CD14-positive monocyte (primary cell): Measurements from ENCODE around the gene ARMC9. TPM values are rescaled to one million over a fixed set of nuclear protein-coding genes. Genes with fewer than 3 reads are reported as not detected.

Source experiments
- DNase-seq, 3 donors: peaks; one replicate each; pipeline ENCODE4 v3.0.0-alpha.2; 2011 to 2022
- H2AFZ ChIP-seq: 2 replicates; pipeline ENCODE4 v1.6.0; 2012; ENCODE audit warnings: mild to moderate bottlenecking, low read depth, low read length, inconsistent platforms; ENCODE audit not compliant: insufficient read depth, poor library complexity, severe bottlenecking
- H3K27ac ChIP-seq, 2 donors: 1 replicate in 1 of 2; 2 replicates in 1 of 2; pipeline ENCODE4 v1.5.1; 2012 to 2013; ENCODE audit warnings: low read length in 2 of 2, control low read depth in 1 of 2, inconsistent platforms in 1 of 2, low read depth in 1 of 2, mild to moderate bottlenecking in 1 of 2
- H3K27me3 ChIP-seq, 2 donors: one replicate each; pipeline versions ENCODE4 v1.6.0 to v1.6.1; 2011 to 2013; ENCODE audit warnings: low read length in 2 of 2; ENCODE audit not compliant: control insufficient read depth in 2 of 2, insufficient read depth in 2 of 2
- H3K36me3 ChIP-seq, 2 donors: replicated peaks in 1 of 2; 1 replicate in 1 of 2; 2 replicates in 1 of 2; pipeline versions ENCODE4 v1.5.1 to v1.6.1; 2012 to 2013; ENCODE audit warnings: low read length in 2 of 2, control low read depth in 1 of 2, inconsistent platforms in 1 of 2, mild to moderate bottlenecking in 1 of 2; ENCODE audit not compliant: insufficient read depth in 2 of 2, control insufficient read depth in 1 of 2
- H3K4me1 ChIP-seq, 2 donors: 1 replicate in 1 of 2; 2 replicates in 1 of 2; pipeline versions ENCODE4 v1.5.1 to v1.6.1; 2012 to 2013; ENCODE audit warnings: low read length in 2 of 2, control low read depth in 1 of 2, inconsistent platforms in 1 of 2, mild to moderate bottlenecking in 1 of 2, moderate library complexity in 1 of 2; ENCODE audit not compliant: insufficient read depth in 2 of 2, control insufficient read depth in 1 of 2
- H3K4me2 ChIP-seq: replicated peaks from 2 replicates; pipeline ENCODE3; 2012; ENCODE audit warnings: low read length, moderate library complexity, mild to moderate bottlenecking; ENCODE audit not compliant: poor library complexity, severe bottlenecking; ENCODE audit errors: extremely low read depth
- H3K4me3 ChIP-seq, 3 experiments: fragments of 200-600 bp in 1 of 3; sonication (generic) in 1 of 3; replicated peaks in 1 of 3; 1 replicate in 2 of 3; 2 replicates in 1 of 3; pipeline ENCODE4 v1.5.1; 2011 to 2013; ENCODE audit warnings: low read length in 3 of 3, mild to moderate bottlenecking in 3 of 3, control low read depth in 2 of 3, low read depth in 2 of 3, inconsistent platforms in 1 of 3, moderate library complexity in 1 of 3
- H3K79me2 ChIP-seq: 2 replicates; pipeline ENCODE4 v1.6.0; 2012; ENCODE audit warnings: mild to moderate bottlenecking, control low read depth, inconsistent platforms, low read length, moderate library complexity; ENCODE audit not compliant: insufficient read depth
- H3K9ac ChIP-seq: 2 replicates; pipeline ENCODE4 v1.6.0; 2017; ENCODE audit warnings: low read length, mild to moderate bottlenecking; ENCODE audit not compliant: insufficient read depth, poor library complexity, severe bottlenecking
- H3K9me3 ChIP-seq, 2 donors: replicated peaks in 1 of 2; 1 replicate in 1 of 2; 2 replicates in 1 of 2; pipeline versions ENCODE4 v1.5.1 to v1.6.1; 2012 to 2013; ENCODE audit warnings: low read length in 2 of 2, control low read depth in 1 of 2; ENCODE audit not compliant: control insufficient read depth in 1 of 2, insufficient read depth in 1 of 2
- H4K20me1 ChIP-seq: 2 replicates; pipeline ENCODE4 v1.6.0; 2012; ENCODE audit warnings: mild to moderate bottlenecking, low read length, control low read depth, moderate library complexity; ENCODE audit not compliant: insufficient read depth
- H3K27ac Mint-ChIP-seq, 7 donors: one replicate each; pipeline ENCODE4 v1.8.0; 2020; ENCODE audit warnings: mild to moderate bottlenecking in 7 of 7, mixed read lengths in 7 of 7, moderate library complexity in 6 of 7, inconsistent platforms in 2 of 7
- H3K27me3 Mint-ChIP-seq, 3 donors: one replicate each; pipeline ENCODE4 v1.8.0; 2021 to 2022; ENCODE audit warnings: low read depth in 3 of 3, mild to moderate bottlenecking in 3 of 3, mixed read lengths in 3 of 3, moderate library complexity in 3 of 3, inconsistent platforms in 1 of 3
- H3K36me3 Mint-ChIP-seq, 2 donors: one replicate each; pipeline ENCODE4 v1.8.0; 2020; ENCODE audit warnings: mixed read lengths in 2 of 2, inconsistent platforms in 1 of 2, mild to moderate bottlenecking in 1 of 2
- H3K4me1 Mint-ChIP-seq: one replicate; pipeline ENCODE4 v1.8.0; 2020; ENCODE audit warnings: mild to moderate bottlenecking, mixed read lengths
- H3K4me3 Mint-ChIP-seq, 2 donors: one replicate each; pipeline ENCODE4 v1.8.0; 2020; ENCODE audit warnings: mild to moderate bottlenecking in 2 of 2, mixed read lengths in 2 of 2, moderate library complexity in 1 of 2
- H3K9me3 Mint-ChIP-seq, 7 donors: one replicate each; pipeline ENCODE4 v1.8.0; 2020 to 2022; ENCODE audit warnings: mixed read lengths in 7 of 7, mild to moderate bottlenecking in 6 of 7, moderate library complexity in 6 of 7, inconsistent platforms in 2 of 7
- CTCF ChIP-seq: fragments of 200-600 bp; IDR thresholded peaks from one replicate; pipeline ENCODE4 v1.8.0; 2022; ENCODE audit warnings: antibody characterized with exemption, mild to moderate bottlenecking
- WGBS: methylation state at CpG from one replicate; pipeline ENCODE4 v1.1.5; 2013; ENCODE audit warnings: missing lambda C conversion rate; ENCODE audit not compliant: insufficient coverage; 5-methylcytosine and 5-hydroxymethylcytosine counted together
- intact Hi-C, 2 donors: fragments of 100-400 bp; cut with micrococcal nuclease; formaldehyde crosslinking; loops; one replicate each; pipeline versions ENCODE4 v1.15.0 to v1.15.1; 2023
- polyA plus RNA-seq, 3 donors: library from polyadenylated mRNA; depleted of rRNA in 1 of 3; unstranded in 2 of 3; stranded (reverse) in 1 of 3; fragments of 300-500 nt in 2 of 3; fragments of >200 nt in 1 of 3; fragmentation: Illumina TruSeq in 2 of 3; gene quantifications; 1 replicate in 2 of 3; 2 replicates in 1 of 3; pipeline ENCODE4 v1.2.3, GENCODE V29; 2012 to 2021

The ARMC9 gene
- polyA plus RNA-seq, 3 donors, result 0.07 to 0.27 TPM; not detected in 1

DNA sequence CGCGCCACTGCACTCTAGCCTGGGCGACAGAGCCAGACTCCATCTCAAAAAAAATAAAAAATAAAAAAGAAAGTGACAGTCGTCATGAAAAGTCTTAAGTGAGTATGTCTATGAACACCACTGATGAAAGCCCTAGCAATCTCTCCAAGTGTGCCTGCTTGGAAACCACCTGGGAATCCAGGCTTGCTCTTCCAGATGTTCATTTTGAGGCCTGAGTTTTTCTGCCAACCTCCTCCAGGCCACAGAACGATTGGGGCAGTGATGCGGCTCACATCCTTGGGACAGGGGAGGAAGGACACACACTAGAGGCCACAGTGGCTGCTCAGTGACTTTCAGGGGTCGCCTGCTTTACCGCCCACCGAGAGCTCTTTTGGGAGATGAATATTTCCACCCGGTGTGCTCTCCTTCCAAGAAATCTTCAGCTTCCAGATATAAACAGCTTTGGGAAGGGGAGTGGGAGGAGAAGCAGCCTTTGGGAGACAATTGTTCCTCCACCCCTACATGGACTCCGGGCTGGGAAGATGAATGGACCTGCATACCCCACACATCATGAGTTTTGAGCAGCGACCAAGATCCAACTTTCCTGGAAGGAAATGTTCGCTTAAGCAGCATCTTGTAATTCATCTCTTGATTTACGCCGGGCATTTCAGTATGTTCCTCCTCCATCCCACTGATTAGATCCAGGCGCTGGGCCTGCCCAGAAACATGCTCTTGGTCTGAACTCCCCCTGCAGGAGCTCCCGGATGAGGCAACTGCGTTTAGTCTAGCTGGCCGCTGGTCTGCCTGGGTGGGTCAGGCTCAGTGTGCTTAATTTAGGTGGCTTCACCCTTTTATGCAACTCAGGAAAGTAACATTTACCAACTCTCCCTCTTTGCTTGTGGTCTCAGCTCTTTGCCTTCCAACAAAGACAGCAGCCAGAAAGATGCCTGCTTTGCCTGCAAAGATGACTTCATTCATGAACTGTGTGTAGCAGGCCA, 6.2 kb upstream of the ARMC9 start:
- no peak overlapping the region for H3K4me3 ChIP-seq
- H3K27me3 Mint-ChIP-seq, result peaks cover 30 to 33% (median 32%) of the 10 kb centered on the region in 3 donors
- H3K9me3 ChIP-seq, result no peaks in the 10 kb centered on the region
- intact Hi-C loops, result no loop called here
- DNase-seq, result no peak
- no peak overlapping the region for H3K4me2 ChIP-seq
- H3K79me2 ChIP-seq, result no peaks in the 10 kb centered on the region
- H3K4me3 Mint-ChIP-seq, result peak overlapping the region in 1 of 2 donors; percentile 10
- no peak overlapping the region for H3K27ac ChIP-seq
- H3K9ac ChIP-seq, result no peak overlapping the region
- no peak for TF ChIP-seq CTCF
- peaks cover 5% of the 10 kb centered on the region in 2 donors for H3K4me1 ChIP-seq
- peaks cover 0 to 13% of the 10 kb centered on the region in 2 donors for H3K27me3 ChIP-seq
- H4K20me1 ChIP-seq, result no peaks in the 10 kb centered on the region
- 75% methylated on average over 6 of the region's 19 CpGs for WGBS
- H3K27ac Mint-ChIP-seq, result peak overlapping the region in 1 of 7 donors; percentile 23
- no peak overlapping the region for H2AFZ ChIP-seq
- H3K9me3 Mint-ChIP-seq, result peaks cover 0 to 3% (median 0%) of the 10 kb centered on the region in 7 donors
- peaks cover 0 to 2% of the 10 kb centered on the region in 2 donors for H3K36me3 Mint-ChIP-seq
- H3K4me1 Mint-ChIP-seq, result peaks cover 7% of the 10 kb centered on the region
- no peaks in the 10 kb centered on the region for H3K36me3 ChIP-seq

GRCh38 chr2:231193216-231193615, 5.2 kb upstream of the ARMC9 start:
- peaks cover 30 to 35% (median 32%) of the 10 kb centered on the region in 3 donors for H3K27me3 Mint-ChIP-seq
- intact Hi-C loops, result no loop called here
- Histone ChIP-seq H3K79me2 (no peaks in the 10 kb centered on the region), H2AFZ (no peak overlapping the region), H4K20me1 (no peaks in the 10 kb centered on the region), H3K27ac (no peak overlapping the region), H3K9me3 (no peaks in the 10 kb centered on the region), H3K9ac (no peak overlapping the region), H3K4me1 (peaks cover 10 to 12% of the 10 kb centered on the region in 2 donors), H3K36me3 (no peaks in the 10 kb centered on the region), H3K27me3 (peaks cover 0 to 13% of the 10 kb centered on the region in 2 donors), H3K4me3 (no peak overlapping the region), H3K4me2 (no peak overlapping the region)
- no peak for DNase-seq
- WGBS, result no CpG with 5 or more reads among the region's 3 CpGs
- H3K36me3 Mint-ChIP-seq, result peaks cover 0 to 2% of the 10 kb centered on the region in 2 donors
- H3K27ac Mint-ChIP-seq, result no peak overlapping the region
- no peak for TF ChIP-seq CTCF
- peaks cover 0 to 3% (median 0%) of the 10 kb centered on the region in 7 donors for H3K9me3 Mint-ChIP-seq
- peaks cover 15% of the 10 kb centered on the region for H3K4me1 Mint-ChIP-seq
- H3K4me3 Mint-ChIP-seq, result no peak overlapping the region
